ENCODE measurements around the gene TSKS.

- TF ChIP-seq POLR2A (IDR thresholded peaks at IDR 0.05) = no peak
- TF ChIP-seq, protein P1, sequence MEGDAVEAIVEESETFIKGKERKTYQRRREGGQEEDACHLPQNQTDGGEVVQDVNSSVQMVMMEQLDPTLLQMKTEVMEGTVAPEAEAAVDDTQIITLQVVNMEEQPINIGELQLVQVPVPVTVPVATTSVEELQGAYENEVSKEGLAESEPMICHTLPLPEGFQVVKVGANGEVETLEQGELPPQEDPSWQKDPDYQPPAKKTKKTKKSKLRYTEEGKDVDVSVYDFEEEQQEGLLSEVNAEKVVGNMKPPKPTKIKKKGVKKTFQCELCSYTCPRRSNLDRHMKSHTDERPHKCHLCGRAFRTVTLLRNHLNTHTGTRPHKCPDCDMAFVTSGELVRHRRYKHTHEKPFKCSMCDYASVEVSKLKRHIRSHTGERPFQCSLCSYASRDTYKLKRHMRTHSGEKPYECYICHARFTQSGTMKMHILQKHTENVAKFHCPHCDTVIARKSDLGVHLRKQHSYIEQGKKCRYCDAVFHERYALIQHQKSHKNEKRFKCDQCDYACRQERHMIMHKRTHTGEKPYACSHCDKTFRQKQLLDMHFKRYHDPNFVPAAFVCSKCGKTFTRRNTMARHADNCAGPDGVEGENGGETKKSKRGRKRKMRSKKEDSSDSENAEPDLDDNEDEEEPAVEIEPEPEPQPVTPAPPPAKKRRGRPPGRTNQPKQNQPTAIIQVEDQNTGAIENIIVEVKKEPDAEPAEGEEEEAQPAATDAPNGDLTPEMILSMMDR (IDR thresholded peaks at IDR 0.05) = no peak
These were observed 7.2 kb downstream of the TSKS start for GRCh38 chr19:49755956-49756355.

Data from testis (tissue), 2 donors.